ENCODE measurements around the gene GIMAP2. TPM values are rescaled to one million over a fixed set of nuclear protein-coding genes. Genes with fewer than 3 reads are reported as not detected.
A peak's percentile ranks its signal among the peaks of the same experiment; 100 is the strongest.

The GIMAP2 gene
- total and polyA plus RNA-seq, 11 donors: 2.1 to 23.5 (median 4.9) TPM

- 52 to 60% (median 56%) methylated on average over 5 of the region's 5 CpGs for WGBS, 4 donors
- ATAC-seq: peak in 1 of 4 donors; percentile 21
Measured at GRCh38 chr7:150738092-150738491, 52.6 kb downstream of the GIMAP2 start.

GRCh38 chr7:150738591-150739001, 53.1 kb downstream of the GIMAP2 start:
- intact Hi-C loops (cut with DNase I): loop anchor here (1.0 to 10.0 kb wide), 9 partner anchors 16 to 291 kb away; partner anchors contain the start of genes GIMAP6 (in 6 of the 10) and GIMAP8 (in 6 of the 10)
- TF ChIP-seq CTCF (IDR thresholded peaks at IDR 0.05) (no peak), POLR2A (IDR thresholded peaks at IDR 0.05) (peak in 1 of 2 donors; percentile 60)

More at GRCh38 chr7:150738092-150738491, 52.6 kb downstream of the GIMAP2 start:
- no peaks in the 10 kb centered on the region for H3K27me3 ChIP-seq
- peaks cover 3 to 55% (median 21%) of the 10 kb centered on the region in 12 donors for H3K4me1 ChIP-seq
- H3K36me3 ChIP-seq: peaks cover 0 to 31% (median 23%) of the 10 kb centered on the region in 9 donors
- intact Hi-C loops (cut with DNase I): loop anchor here (1.0 to 10.0 kb wide), 9 partner anchors 17 to 291 kb away; partner anchors contain the start of genes GIMAP6 (in 6 of the 10) and GIMAP8 (in 6 of the 10)
- H3K9me3 ChIP-seq: no peaks in the 10 kb centered on the region
- H3K4me3 ChIP-seq: peak overlapping the region; percentile 43 to 78 (median 62)
- no peak for TF ChIP-seq CTCF (IDR thresholded peaks at IDR 0.05)
- DNase-seq: no peak
- H3K27ac ChIP-seq: peak overlapping the region; percentile 71 to 96 (median 86)

GRCh38 chr7:150739033-150739432, 53.5 kb downstream of the GIMAP2 start:
- no peaks in the 10 kb centered on the region for H3K27me3 ChIP-seq
- peaks cover 0 to 41% (median 31%) of the 10 kb centered on the region in 9 donors for H3K36me3 ChIP-seq
- H3K9me3 ChIP-seq: no peaks in the 10 kb centered on the region
- peak overlapping the region in 11 of 12 donors; percentile 46 to 78 (median 64) for H3K4me3 ChIP-seq
- peaks cover 5 to 57% (median 31%) of the 10 kb centered on the region in 12 donors for H3K4me1 ChIP-seq
- intact Hi-C loops (cut with DNase I): loop anchor here (2.0 to 10.0 kb wide), 8 partner anchors 16 to 292 kb away; partner anchors contain the start of genes GIMAP8 (in 6 of the 10) and GIMAP6 (in 5 of the 10)
- ATAC-seq (peak in 2 of 4 donors; percentile 40 to 49), DNase-seq (no peak)
- peak overlapping the region; percentile 70 to 96 (median 86) for H3K27ac ChIP-seq
- TF ChIP-seq CTCF (IDR thresholded peaks at IDR 0.05): peak in 10 of 12 donors; percentile 16 to 61 (median 41)
- TF ChIP-seq POLR2A (IDR thresholded peaks at IDR 0.05): no peak

More at GRCh38 chr7:150738591-150739001, 53.1 kb downstream of the GIMAP2 start:
- H3K9me3 ChIP-seq: no peaks in the 10 kb centered on the region
- H3K4me3 ChIP-seq: peak overlapping the region; percentile 43 to 78 (median 62)
- H3K36me3 ChIP-seq: peaks cover 0 to 36% (median 28%) of the 10 kb centered on the region in 9 donors
- H3K27me3 ChIP-seq: no peaks in the 10 kb centered on the region
- H3K27ac ChIP-seq: peak overlapping the region; percentile 71 to 96 (median 86)
- ATAC-seq (peak in 2 of 4 donors; percentile 16 to 21), DNase-seq (no peak)
- peaks cover 5 to 57% (median 26%) of the 10 kb centered on the region in 12 donors for H3K4me1 ChIP-seq
- WGBS, 4 donors: 66 to 74% (median 73%) methylated on average over 5 of the region's 5 CpGs

GRCh38 chr7:150740053-150740452, 54.5 kb downstream of the GIMAP2 start:
- no peaks in the 10 kb centered on the region for H3K27me3 ChIP-seq
- peak in 1 of 4 donors; percentile 53 for ATAC-seq
- peak overlapping the region in 10 of 12 donors; percentile 47 to 78 (median 64) for H3K4me3 ChIP-seq
- no peaks in the 10 kb centered on the region for H3K9me3 ChIP-seq
- H3K27ac ChIP-seq: peak overlapping the region; percentile 28 to 96 (median 84)
- H3K36me3 ChIP-seq: peaks cover 0 to 49% (median 31%) of the 10 kb centered on the region in 9 donors
- TF ChIP-seq CTCF (IDR thresholded peaks at IDR 0.05) (no peak), POLR2A (IDR thresholded peaks at IDR 0.05) (no peak)
- intact Hi-C loops (cut with DNase I): loop anchor here in 2 of 10 donors (2.0 to 5.0 kb wide), 3 partner anchors 15 to 288 kb away; partner anchors contain the start of genes GIMAP6 (in 1 of the 2) and GIMAP8 (in 1 of the 2)
- WGBS, 4 donors: 64 to 72% (median 69%) methylated on average over 10 of the region's 10 CpGs
- DNase-seq: peak in 1 of 5 donors; percentile 48
- peaks cover 5 to 60% (median 35%) of the 10 kb centered on the region in 12 donors for H3K4me1 ChIP-seq
